HG02678 (cell line): Measurements from ENCODE around the gene RGS4.

Experiments
- ATAC-seq: cut with Tn5 transposase; IDR thresholded peaks from one replicate; pipeline ENCODE4 v1.9.1; 2021; ENCODE audit warnings: mild to moderate bottlenecking, moderate library complexity; ENCODE audit not compliant: unreplicated experiment

RGS4 gene

DNA sequence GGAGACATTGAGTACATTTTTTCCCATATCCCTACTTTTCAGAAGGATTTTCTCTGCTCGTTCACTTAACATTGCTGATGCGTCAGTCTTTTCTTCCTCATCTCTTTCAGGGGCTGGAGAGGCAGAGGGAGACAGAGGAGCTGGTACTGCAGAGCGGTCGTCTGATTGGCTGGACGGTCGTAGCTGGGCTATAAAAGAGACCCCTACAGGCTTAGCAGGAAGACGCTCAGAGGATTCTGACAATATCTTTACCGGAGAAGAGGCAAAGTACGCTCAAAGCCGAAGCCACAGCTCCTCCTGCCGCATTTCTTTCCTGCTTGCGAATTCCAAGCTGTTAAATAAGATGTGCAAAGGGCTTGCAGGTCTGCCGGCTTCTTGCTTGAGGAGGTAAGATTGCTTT lies at the start of gene RGS4:
TSS of gene RGS4 (plus strand) at position 220 of the 400 bp plus-strand sequence. CDS start at position 344, 124 bp downstream.
- ATAC-seq: no peak

DNA sequence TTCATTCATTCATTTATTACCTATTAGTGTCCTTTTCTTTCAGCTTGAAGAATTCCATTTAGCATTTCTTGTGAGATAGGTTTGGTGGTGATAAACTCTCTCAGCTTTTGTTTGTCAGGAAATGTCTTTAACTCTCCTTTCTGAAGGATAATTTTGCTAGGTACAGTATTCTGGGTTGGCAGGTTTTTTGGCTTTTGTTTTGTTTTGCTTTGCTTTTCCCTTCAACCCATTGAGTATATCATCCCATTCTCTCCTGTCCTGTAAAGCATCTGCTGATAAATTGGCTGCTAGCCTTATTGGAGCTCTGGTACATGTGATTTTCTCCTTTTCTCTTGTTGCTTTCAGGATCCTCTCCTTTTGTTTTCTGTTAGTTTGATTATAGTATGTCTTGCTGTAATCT lies 47.0 kb upstream of the RGS4 start:
- ATAC-seq: no peak

DNA sequence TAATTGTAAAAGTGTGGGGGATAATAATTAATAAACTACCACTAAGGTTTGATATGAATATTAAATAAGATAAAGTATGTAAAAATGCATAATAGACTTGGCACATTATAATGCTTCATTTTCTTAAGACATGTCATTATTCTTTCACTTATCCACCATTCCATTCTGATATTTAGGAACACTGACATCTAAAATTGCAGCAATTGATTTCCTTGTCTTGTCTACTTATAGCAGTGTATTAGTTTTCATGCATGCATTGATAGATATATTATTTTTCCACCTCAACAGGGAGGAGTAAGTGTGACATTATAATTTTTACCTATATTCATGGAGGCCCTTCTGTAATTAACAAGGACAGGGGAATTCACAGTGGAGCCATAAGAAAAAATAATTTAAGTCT lies 41.6 kb upstream of the RGS4 start:
- no peak for ATAC-seq

DNA sequence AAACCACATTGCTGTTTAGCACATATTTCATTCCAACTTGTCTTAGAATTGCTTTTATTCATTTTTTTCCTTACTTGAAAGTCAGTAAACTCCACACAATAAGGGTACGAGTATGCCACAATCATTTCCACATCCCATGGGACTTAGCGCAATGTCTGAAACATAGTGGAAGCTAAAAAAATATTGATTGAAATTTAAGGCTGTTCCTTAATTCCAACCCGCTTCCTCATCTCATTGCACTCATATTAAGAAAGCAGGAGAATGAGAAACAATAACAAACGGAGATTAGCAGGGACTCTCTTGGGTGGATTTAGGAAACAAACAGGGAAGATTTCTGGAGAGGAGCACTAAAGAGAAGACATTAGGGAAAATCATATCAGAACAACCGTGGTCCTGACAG lies 39.3 kb upstream of the RGS4 start:
- ATAC-seq: no peak

DNA sequence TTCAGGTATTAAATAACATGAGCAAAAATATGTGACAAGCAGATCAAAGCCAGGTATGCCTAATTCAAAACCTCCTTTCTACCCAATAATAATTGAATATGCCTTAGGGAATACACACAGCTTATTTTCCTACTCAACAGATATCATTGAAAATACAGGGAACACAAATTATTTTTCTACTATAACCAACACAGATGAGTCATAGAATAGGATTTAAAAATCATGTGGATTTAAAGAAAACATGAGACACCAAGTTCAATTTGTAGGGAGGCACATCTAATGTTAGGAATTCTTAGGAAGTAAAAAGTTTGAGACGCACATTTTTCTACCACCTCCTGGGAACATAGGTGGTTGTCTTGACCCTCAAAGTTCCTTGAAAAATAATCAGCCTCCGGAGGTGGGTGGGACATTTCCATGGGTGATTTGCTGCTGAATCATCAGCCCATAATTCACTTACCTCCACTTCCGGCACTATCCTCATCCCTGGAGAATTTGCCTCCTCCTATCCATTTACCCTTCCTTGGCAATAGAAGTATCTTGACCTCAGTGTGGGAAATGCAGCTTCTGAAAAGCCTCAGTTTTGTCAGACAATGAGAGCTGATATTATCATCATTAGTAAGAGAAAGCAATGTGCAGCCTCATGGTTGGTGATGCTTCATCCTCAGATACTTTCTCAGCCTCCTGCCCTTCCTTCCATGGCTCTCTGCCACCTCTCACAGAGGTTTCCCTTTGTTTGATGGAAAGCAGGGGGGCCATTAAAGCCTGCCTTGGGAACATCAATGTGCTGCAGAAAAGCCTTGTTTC lies 33.5 kb upstream of the RGS4 start:
- ATAC-seq: no peak

DNA sequence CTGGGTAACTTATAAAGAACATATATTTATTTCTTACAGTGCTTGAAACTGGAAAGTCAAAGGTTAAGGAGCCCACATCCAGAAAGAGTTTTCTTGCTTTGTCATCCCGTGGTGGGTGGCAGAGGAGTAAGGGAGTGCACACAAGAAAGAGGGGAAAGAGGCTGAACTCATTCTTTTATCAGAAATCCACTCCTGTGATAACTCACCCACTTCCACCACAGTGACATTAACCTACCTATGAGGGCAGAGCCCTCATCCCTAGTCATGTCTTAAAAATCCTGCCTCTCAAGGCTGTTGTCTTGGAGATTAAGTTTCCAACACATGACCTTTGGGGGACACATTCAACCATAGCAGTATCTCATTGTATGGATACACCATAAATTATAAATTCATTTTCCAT lies 32.5 kb upstream of the RGS4 start:
- no peak for ATAC-seq

DNA sequence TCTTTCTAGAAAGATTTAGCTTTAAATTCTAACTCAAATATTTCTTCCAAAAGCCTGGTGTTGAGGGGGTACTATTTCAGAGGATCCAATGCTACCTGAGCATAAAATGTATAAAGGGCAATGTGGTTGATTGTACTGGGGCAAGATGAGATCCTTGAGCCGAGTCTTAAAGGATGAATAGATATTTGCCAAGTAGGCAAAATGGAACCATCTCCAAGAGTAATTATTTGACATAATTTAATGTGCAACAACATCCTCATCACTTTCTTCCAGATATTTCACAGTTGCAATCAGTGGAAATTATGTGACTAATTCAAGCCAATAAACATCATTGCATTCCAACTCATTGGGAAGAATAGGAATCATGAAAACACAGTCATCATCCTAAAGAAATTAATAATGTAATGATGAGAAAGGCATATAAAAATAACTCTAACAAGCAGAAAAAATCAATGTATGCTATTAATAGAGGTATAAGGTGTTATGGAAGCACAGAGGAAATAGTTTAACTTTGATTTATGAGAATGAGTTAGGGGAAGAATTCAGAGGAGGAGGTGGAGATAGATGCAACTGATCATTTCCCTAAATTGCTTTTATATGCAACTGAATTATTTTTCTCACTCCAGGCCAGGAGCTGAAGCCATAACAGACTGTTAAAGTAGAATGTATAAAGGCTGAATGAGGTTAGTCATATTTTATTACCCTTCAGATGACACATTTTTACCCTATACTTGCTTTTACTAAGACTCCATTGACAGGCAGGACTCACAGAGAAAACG lies 30.0 kb upstream of the RGS4 start:
- no peak for ATAC-seq

DNA sequence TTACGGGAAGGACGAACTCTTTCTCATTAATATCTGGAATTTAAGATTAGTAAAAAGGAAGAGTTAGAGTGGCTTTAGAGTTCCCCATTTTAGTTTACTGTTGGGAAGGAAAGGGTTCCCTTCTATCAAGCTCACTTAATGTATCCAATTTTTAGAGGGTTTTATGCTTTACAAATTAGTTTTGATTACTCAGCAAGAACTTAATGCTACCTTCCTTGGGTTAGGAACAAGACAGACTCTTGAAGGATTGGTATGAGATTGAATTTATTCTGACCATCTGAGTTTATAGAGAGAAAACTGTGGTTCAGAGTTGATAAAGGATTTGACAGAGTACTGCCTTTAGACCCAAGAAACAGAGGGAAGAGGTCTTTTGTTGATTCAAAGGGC lies 29.5 kb upstream of the RGS4 start:
- ATAC-seq: no peak

DNA sequence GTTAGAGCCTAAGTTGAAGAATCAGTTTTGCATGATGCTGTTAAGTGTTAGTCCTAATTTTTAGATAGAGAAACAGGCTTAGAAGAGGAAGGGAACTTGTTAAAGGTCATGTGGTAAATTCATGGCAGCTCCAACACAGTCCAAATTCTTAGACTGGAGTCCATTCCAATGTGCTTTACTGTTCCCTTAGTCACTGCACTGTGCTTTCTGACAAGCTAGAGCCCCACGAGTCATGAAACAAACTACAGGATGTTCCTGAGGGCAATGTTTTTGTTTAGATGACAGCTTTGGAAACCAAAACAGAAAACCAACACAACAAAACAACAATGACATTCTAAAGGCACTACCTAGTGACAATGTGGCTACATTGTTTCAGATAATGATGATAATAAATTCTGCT lies 23.1 kb upstream of the RGS4 start:
- no peak for ATAC-seq

DNA sequence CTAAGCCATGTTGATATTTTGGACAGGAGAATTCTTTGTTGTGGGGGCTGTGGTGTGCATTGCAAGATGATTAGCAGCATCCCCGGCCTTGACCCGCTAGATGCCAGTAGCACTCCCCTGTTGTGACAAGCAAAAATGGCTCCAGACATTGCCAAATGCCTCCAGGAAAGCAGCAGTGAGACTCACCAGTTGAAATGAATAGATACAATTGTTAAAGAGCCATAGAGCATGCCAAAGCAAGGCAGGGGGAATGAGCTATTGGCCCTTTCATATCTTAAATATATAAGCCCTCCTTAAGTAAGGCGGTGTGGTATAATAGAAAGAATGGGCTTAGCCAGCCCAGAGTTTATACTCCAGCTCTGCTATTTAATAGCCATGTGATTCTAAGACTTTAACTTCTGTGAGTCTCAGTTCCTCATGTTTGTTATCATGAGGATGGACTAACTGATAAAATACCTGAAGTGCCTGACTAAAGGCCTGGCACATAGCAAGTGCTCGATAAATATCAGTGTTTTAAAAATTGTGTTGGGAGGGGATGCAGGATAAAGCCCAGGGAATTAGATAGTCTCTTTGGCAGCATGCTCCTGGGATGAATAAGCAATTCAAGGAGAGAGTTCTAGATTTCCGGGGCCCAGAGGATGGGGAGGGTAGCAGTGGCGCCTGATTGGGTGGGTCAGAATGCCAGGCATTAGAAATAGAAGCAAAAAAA lies 21.1 kb upstream of the RGS4 start:
- no peak for ATAC-seq

DNA sequence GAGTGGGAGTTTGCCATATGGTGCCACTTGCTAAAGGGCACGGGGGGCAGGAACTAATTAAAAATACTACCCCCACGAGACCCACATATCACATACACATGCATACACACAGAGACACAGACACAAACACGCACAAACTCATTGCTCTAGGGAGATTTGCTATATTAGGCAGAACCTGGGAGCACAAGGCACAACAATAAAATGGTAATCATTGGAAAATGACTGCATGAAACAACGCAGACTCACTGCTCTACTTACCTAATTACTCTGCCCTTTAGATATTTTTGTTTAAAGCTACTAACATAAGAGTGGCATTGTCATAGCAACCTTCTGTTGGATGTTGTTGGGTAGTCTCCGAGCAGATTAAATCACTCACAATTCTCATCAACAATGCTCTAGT lies 20.3 kb upstream of the RGS4 start:
- no peak for ATAC-seq

DNA sequence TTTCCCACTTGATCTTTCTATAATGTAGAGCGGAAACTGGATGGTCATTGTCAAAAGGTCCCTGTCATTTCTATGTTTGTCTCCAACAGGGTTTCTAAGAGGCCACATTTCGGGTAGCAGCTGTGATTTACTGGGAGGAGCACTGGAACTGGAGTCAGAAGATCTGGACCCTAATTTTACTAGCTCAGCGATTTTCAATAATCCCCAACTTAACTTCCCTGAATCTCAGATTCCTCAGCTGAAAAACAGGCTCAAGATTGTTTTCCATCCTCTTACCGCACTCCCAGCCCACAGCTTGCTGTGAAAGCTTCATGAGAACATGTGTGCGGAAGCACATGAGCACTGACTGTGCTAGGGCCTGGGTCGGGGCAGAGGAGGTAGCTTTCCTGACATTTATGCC lies 19.9 kb upstream of the RGS4 start:
- ATAC-seq: no peak

DNA sequence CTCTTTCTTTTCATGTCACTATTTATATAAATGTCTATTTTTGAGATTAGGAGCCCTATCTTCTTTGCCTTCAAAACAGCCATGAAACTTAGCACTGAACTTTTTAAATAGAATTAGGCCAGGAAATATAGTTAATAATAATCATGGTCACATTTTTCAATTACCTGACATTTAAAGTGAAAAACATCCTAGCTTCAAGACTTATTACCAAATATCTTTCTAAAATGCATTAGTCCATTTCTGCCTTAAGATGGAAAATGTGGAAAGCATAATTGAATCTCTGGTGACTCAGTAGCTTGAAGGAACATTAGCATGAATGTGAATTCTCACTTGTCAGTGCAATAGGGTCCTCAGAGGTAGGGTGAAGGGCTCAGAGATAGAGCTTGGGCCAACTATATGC lies 18.7 kb upstream of the RGS4 start:
- no peak for ATAC-seq

DNA sequence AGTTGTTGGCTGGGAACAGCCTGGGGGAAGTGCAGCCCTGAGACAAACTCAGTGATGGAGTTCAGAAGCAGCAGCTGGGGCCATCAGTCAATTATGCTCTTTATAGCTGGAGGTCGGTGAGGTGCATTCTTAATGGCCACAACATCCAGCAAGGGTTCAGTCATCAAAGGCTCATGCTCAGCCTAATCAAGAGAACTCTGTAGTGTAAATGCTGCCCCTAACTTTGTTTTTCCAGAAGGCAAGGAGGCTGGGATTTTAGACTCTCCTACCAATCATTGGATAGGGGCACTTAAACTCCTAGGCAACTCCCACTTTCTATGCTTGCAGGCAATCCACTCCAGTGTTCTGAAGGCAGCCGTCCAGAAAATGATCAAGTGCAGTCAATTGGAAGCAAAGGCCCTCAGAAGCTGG lies 15.0 kb upstream of the RGS4 start:
- no peak for ATAC-seq

DNA sequence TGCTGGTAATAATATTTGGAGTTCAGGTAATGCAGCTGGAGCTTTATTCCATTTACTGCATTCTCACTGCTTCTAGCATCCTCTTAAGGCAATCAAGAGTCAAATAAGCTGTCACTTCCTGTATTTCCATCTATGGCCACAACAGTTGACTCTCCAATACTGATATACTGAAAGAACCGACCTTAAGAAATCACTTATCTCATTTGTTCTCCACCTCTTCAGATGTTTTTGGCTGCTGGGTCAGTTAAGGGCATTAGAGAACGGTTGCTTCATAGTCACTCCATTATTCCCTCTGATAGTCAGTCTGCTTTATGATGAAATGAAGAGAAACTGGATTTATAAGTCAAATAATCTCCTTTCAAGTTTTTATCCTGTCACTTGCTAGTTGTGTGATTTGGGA lies 14.2 kb upstream of the RGS4 start:
- no peak for ATAC-seq

DNA sequence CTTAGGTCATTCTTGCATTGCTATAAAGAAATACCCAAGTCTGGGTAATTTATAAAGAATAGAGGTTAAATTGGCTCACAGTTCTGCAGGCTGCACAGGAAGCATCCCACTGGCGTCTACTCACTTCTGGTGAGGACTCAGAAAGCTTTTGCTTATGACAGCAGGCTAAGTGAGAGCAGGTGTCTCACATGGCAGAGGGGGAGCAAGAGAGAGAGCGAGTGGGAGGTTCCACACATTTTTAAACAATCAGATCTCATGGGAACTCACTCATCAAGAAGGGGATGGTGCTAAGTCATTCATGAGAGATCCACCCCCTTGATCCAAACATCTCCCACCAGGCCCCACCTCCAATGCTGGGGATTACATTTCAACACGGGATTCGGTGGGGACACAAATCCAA lies 13.6 kb upstream of the RGS4 start:
- ATAC-seq: no peak

DNA sequence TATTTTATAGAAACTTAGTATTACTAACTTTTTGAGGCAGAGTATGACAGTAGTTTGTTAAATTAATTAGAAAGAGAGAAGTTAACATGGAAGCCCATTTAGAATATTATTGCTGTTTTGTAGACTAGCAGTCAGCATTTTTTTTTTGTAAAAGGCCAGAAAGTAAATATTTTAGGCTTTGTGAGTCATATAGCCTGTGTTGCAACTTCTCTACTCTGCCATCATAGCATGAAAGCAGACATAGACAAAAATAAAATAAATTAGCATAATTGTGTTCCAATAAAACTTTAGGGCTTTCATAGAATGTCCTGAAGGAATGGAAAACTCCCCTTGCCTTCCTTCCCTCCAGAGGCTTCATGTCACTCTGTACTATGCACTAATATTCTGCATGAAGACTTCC lies 12.3 kb upstream of the RGS4 start:
- ATAC-seq: no peak

DNA sequence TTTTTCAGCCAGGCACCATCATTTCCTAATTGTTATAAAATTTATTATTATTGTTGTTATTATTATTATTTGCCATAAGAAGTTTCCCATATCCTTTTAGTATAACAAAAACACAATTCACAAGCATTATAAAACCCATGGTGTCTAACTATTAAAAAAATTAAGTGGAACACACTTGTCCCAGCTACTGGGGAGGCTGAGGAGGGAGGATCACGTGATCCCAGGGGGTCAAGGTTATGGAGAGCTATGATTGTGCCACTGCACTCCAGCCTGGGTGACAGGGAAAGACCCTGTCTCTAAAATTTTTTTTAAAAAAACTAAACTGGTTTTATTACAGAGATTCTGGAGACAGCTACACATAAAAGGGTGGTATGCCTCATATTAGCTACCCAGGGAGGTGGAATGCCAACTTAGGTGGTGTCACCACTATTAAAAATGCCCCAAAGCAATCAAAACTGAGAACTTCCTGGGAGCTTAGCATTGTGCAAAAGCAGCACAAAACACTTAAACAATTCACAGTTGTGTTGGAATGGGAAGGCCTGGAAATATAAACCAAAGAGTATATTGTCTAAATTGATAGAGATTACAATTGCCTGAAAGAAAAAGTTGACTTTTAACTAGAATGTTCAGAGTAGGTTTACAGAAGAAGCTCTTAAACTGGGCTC lies 8.7 kb upstream of the RGS4 start:
- no peak for ATAC-seq

DNA sequence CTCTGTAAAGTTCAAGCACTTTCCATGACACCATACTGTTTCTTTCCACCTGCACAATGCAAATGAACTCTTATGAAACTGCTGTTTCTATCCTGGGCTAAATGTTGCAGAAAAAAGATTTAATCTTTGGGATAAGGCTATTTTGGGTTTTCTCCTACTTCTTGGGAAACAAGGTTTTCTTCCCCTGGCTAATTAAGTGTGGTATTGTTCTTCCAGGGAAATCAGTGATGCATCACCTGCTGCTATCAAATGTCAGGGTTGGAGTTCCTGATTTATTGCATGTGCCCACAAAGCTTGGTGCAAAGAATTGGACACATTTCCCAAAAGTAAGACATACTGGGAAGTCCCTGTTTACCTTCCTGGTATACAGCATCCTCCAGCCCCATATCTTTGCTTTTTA lies 6.0 kb upstream of the RGS4 start:
- no peak for ATAC-seq

DNA sequence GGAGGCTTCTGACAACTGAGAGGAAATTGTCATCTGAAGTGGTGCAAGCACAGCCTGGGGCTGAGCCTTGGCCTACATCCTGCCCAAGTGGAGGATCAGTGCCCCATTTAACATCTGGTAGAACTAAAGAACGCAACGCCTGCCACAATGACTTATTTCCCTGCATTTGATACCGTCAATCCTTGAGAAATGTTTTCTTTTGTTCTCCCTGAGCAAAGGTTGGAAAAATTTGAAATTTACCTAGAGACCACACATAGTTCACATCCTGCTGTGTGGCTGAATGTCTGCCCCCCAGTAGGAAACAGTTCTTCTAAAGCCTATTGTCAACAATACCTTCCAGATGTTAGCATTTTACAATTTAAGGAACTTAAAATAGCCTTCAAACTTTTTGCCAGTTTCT lies 5.6 kb upstream of the RGS4 start:
- ATAC-seq: no peak

DNA sequence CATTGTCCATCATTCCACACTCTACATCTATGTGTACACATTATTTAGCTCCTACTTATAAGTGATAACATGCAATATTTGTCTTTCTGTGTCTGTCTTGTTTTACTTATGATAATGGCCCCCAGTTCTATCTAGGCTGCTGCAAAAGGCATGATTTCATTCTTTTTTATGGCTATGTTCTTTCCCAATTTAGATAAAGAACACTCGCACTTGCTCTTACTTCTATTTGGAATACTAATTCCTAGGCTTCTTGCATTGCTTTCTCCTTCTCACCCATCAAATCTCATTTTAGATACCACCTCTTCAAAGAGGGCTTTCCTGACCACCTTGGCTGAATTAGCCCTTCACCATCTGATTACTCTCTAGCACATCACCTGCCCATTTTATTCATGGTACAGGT lies 3.0 kb upstream of the RGS4 start:
- no peak for ATAC-seq
